ENCODE results near the gene LPCAT2. TPM values are rescaled to one million over a fixed set of nuclear protein-coding genes. Genes with fewer than 3 reads are reported as not detected.

LPCAT2 gene
- total and polyA plus RNA-seq, 2 of the 8 experiments (the other 6 are each of a cell fraction or from before 2014, with no cell fraction given) = 2.2 to 10.6 TPM

GRCh38 chr16:55622272-55622671 lies 113.4 kb downstream of the LPCAT2 start:
- Histone ChIP-seq H3K4me2 (ENCODE audit: insufficient read depth in 1 of 2, low read depth in 2 of 2, low read length in 2 of 2) (no peak overlapping the region), H3K79me2 (ENCODE audit: control insufficient read depth in 1 of 2, insufficient read depth in 2 of 2, low read length in 2 of 2) (no peaks in the 10 kb centered on the region), H2BK15ac (ENCODE audit: low read length) (no peak overlapping the region), H4K20me1 (replicated peaks in 1 of 2; ENCODE audit: control insufficient read depth in 1 of 2, insufficient read depth in 2 of 2, low read length in 2 of 2) (no peaks in the 10 kb centered on the region), H3K4me1 (replicated peaks in 1 of 4; ENCODE audit: control insufficient read depth in 3 of 4, insufficient read depth in 4 of 4, low read length in 3 of 4) (0 out of 7 replicates have a peak, but pooled peaks cover 0 to 3% (median 0%) of the 10 kb centered on the region in 4 experiments), H3K27ac (ENCODE audit: low read depth, low read length) (no peak overlapping the region), H2AK5ac (ENCODE audit: low read depth, low read length) (no peak overlapping the region), H4K5ac (ENCODE audit: insufficient read length, low read depth, low read length) (no peak overlapping the region), H3K27me3 (replicated peaks in 1 of 4; ENCODE audit: control insufficient read depth in 3 of 4, extremely low read depth in 1 of 4, insufficient read depth in 3 of 4, low read length in 3 of 4) (no peaks in the 10 kb centered on the region; a peak in 1 of 7 replicates), H4K8ac (ENCODE audit: extremely low read depth, insufficient read depth, low read length) (no peak overlapping the region), H2BK5ac (ENCODE audit: low read depth, low read length) (no peak overlapping the region), H3K18ac (ENCODE audit: extremely low read depth, low read length) (no peak overlapping the region), H3K23ac (ENCODE audit: insufficient read length) (no peak overlapping the region), H4K91ac (replicated peaks; ENCODE audit: insufficient read length, low read length) (no peak overlapping the region), H3K4me3 (ENCODE audit: extremely low read depth in 1 of 4, insufficient read depth in 2 of 4, low read depth in 3 of 4, low read length in 4 of 4) (no peak overlapping the region), H3K9me3 (ENCODE audit: insufficient read depth in 2 of 2, low read depth in 1 of 2, low read length in 1 of 2) (peaks cover 0 to 1% of the 10 kb centered on the region in 2 experiments; a peak in 1 of 4 replicates), H2BK120ac (replicated peaks; ENCODE audit: low read depth, low read length) (no peak overlapping the region), H3K79me1 (ENCODE audit: low read depth, low read length) (no peaks in the 10 kb centered on the region), H3K9ac (replicated peaks in 1 of 4; ENCODE audit: extremely low read depth in 1 of 4, low read depth in 3 of 4, low read length in 3 of 4) (no peak overlapping the region), H2BK20ac (ENCODE audit: low read length) (no peak overlapping the region), H3K14ac (ENCODE audit: insufficient read length) (no peak overlapping the region), H3K4ac (replicated peaks; ENCODE audit: insufficient read length, low read depth, low read length) (no peak overlapping the region), H3K56ac (replicated peaks; ENCODE audit: insufficient read length, low read depth, low read length) (no peak overlapping the region), H2AFZ (ENCODE audit: low read length) (no peak overlapping the region), H3K36me3 (ENCODE audit: control insufficient read depth in 2 of 4, insufficient read depth in 4 of 4, low read length in 3 of 4) (no peaks in the 10 kb centered on the region), H2BK12ac (ENCODE audit: low read depth, low read length) (no peak overlapping the region), H3K23me2 (ENCODE audit: low read depth, low read length) (no peaks in the 10 kb centered on the region)
- ChIA-PET POLR2A (ENCODE audit: partially characterized antibody) (no interaction called here), CTCF (ENCODE audit: partially characterized antibody) (interaction anchor here (0.6 to 2.3 kb wide), 20 partner anchors 10 to 243 kb away, joined by 3 to 23 read pairs (median 4); no protein-coding TSS in a partner anchor)
- WGBS, 2 experiments (ENCODE audit: extremely low coverage in 1 of 2, insufficient coverage in 1 of 2, insufficient read length in 1 of 2, insufficient replicate concordance in 2 of 2, low coverage in 1 of 2, low lambda C conversion rate in 2 of 2, missing lambda C conversion rate in 1 of 2) = 83% methylated on average over 3 of the region's 3 CpGs; no CpG with 5 or more reads in 1 of the 2 experiments
- FAIRE-seq = no peak
- DNase-seq (ENCODE audit: low read depth in 1 of 2, low spot score in 2 of 2) = no peak
- TF ChIP-seq SP1 (IDR thresholded peaks at IDR 0.05; ENCODE audit: low read depth, low read length) (no peak), TBP (IDR thresholded peaks at IDR 0.05; ENCODE audit: low read depth, low read length) (no peak), RAD21 (IDR thresholded peaks at IDR 0.05 in 1 of 2, conservative IDR thresholded peaks at IDR 0.05 in 1 of 2; ENCODE audit: low read depth in 2 of 2, low read length in 2 of 2) (no peak)
